Activated T-cell treated with anti-CD3 and anti-CD28 coated beads, Interleukin-2, amount 50 U/mL, for 72 hours (primary cell): ENCODE results near the gene AZU1. TPM values are rescaled to one million over a fixed set of nuclear protein-coding genes. Genes with fewer than 3 reads are reported as not detected.

ENCODE experiments used
- ATAC-seq, 2 donors: fragments of 150-1000 bp; cut with Tn5 transposase; replicated peaks in 1 of 2; 2 replicates each; pipeline ENCODE4 v1.10.0; 2021; ENCODE audit warnings: moderate library complexity in 2 of 2, mild to moderate bottlenecking in 1 of 2
- DNase-seq, 2 donors: peaks; one replicate each; pipeline ENCODE4 v3.0.0; 2021 to 2022; ENCODE audit warnings: mixed read lengths in 1 of 2
- H3K27ac Mint-ChIP-seq: one replicate; pipeline ENCODE4 v1.8.0; 2022; ENCODE audit warnings: mild to moderate bottlenecking, moderate library complexity, mixed read lengths
- H3K27me3 Mint-ChIP-seq: one replicate; pipeline ENCODE4 v1.8.0; 2022; ENCODE audit warnings: low read depth, mixed read lengths
- H3K36me3 Mint-ChIP-seq, 2 donors: one replicate each; pipeline ENCODE4 v1.8.0; 2022; ENCODE audit warnings: mixed read lengths in 2 of 2, mild to moderate bottlenecking in 1 of 2; ENCODE audit not compliant: insufficient read depth in 2 of 2
- H3K4me1 Mint-ChIP-seq: one replicate; pipeline ENCODE4 v1.8.0; 2022; ENCODE audit warnings: low read depth, mixed read lengths
- H3K4me3 Mint-ChIP-seq, 2 donors: one replicate each; pipeline ENCODE4 v1.8.0; 2022; ENCODE audit warnings: mild to moderate bottlenecking in 2 of 2, mixed read lengths in 2 of 2, moderate library complexity in 2 of 2
- H3K9me3 Mint-ChIP-seq, 2 donors: one replicate each; pipeline ENCODE4 v1.8.0; 2022; ENCODE audit warnings: mixed read lengths in 2 of 2
- total RNA-seq, 2 donors: library from RNA; stranded (reverse); gene quantifications; one replicate each; pipeline ENCODE4 v1.2.3, GENCODE V29; 2022

The AZU1 gene, protein sequence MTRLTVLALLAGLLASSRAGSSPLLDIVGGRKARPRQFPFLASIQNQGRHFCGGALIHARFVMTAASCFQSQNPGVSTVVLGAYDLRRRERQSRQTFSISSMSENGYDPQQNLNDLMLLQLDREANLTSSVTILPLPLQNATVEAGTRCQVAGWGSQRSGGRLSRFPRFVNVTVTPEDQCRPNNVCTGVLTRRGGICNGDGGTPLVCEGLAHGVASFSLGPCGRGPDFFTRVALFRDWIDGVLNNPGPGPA
- total RNA-seq: not detected

DNA sequence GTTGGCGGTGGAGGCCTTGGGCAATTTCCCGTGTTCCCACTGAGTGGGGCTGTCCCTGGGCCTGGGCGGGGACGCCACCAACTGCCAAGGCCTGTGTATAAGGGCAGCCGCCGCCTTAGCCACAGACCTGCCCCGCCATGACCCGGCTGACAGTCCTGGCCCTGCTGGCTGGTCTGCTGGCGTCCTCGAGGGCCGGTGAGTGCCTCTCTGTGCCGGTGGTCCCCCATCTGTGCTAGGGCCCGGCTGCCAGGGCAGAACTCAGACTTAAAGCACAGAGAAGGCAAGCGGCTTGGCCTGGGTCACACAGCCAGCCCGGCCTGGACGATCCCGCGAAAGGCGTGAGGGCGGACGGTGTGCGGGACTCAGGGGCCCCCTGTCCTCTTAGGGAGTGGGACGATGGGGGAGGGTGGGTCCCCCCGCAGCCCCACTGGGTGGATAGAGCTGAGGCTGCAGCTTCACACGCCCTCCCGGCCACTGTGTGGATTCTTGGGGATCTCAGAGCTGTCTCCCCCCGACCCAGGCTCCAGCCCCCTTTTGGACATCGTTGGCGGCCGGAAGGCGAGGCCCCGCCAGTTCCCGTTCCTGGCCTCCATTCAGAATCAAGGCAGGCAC is at the start of gene AZU1:
Gene AZU1, plus strand, starts transcription at position 128 of the 612 bp plus-strand sequence. Its CDS starts 10 bp downstream, at position 138.
- Mint-ChIP-seq H3K36me3 (no peaks in the 10 kb centered on the region), H3K27ac (no peak within 1 kb of the TSS)

DNA sequence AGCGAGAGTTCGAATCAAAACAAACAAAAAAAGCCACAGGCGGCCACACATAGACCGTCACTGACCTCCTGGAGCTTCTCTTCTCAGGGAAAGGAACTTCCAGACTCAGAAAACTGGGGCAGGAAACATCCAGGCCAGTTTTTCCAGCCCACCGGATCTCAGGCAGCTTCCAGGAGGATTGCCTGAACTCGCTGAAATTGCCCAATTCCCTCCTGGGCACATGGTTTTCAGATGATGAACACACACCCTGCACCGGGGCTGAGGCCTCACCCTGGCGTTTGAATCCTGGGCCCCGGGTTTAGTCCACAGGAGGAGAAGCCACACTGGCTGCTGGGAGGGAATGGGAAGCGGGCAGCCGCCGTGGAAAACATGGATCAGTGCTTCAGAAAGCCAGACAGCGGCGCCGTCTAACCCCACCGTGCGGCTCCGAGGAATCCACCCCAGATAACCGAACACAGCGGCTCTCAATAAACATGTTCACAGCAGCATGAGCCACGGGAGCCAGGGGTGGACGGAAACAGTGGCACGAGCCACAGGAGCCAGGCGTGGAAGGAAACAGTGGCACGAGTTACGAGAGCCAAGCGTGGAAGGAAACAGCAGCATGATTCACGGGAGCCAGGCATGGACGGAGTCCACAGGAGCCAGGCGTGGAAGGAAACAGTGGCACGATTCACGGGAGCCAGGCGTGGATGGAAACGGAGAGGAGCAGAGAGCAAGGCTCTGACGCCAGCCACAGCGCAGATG is 48.6 kb upstream of the AZU1 start:
- H3K9me3 Mint-ChIP-seq: no peaks in the 10 kb centered on the region
- H3K4me1 Mint-ChIP-seq: no peaks in the 10 kb centered on the region
- H3K4me3 Mint-ChIP-seq: no peak overlapping the region
- no peak for DNase-seq
- no peaks in the 10 kb centered on the region for H3K36me3 Mint-ChIP-seq
- no peak overlapping the region for H3K27ac Mint-ChIP-seq
- no peak for ATAC-seq
- H3K27me3 Mint-ChIP-seq: no peaks in the 10 kb centered on the region

More for the DNA sequence above, at the start of gene AZU1:
- Mint-ChIP-seq H3K27me3 (peaks cover 13% of the 10 kb centered on the region), H3K9me3 (no peaks in the 10 kb centered on the region), H3K4me3 (no peak within 1 kb of the TSS), H3K4me1 (no peaks in the 10 kb centered on the region)
- DNase-seq (no peak), ATAC-seq (no peak)

DNA sequence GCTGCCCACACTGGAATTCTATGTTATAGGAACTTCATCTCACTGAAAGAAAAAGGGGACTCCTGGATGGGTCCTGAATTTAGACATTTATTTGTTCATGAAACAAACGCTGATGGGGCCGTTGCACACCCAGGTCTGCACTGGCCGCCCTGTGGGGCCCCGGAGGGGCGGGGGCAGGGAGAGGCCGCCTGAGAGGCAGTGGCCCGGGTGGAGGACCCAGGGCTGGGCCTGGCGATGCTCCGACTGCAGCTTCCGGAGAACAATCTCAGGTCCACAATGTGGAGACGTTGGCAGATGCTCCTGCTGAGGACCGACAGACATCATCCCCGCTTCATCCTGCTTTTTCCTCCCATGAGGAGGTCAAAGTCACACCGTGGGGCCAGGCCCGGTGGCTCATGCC is 46.7 kb upstream of the AZU1 start:
- Mint-ChIP-seq H3K36me3 (no peaks in the 10 kb centered on the region), H3K4me1 (no peaks in the 10 kb centered on the region), H3K4me3 (no peak overlapping the region), H3K27ac (no peak overlapping the region), H3K27me3 (no peaks in the 10 kb centered on the region), H3K9me3 (no peaks in the 10 kb centered on the region)
- no peak for ATAC-seq
- DNase-seq: no peak

DNA sequence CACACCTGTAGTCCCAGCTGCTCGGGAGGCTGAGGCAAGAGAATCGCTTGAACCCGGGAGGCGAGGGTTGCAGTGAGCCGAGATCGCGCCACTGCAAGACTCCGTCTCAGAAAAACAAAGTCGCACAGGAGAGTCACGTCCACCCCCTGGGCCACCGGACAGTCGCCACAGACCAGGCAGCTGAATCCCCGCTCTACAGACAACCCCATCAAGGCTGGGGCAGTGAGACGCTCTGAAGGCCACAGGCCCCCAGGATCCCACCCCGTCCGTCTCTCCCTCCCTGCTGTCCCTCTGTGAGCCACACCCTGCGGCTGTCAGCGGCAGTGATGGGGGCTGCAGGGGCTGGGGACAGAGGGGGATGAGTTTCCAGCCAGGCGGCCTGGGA is 45.8 kb upstream of the AZU1 start:
- ATAC-seq (no peak), DNase-seq (no peak)
- H3K4me3 Mint-ChIP-seq: no peak overlapping the region
- H3K36me3 Mint-ChIP-seq: no peaks in the 10 kb centered on the region
- no peak overlapping the region for H3K27ac Mint-ChIP-seq
- no peaks in the 10 kb centered on the region for H3K4me1 Mint-ChIP-seq
- H3K9me3 Mint-ChIP-seq: no peaks in the 10 kb centered on the region
- H3K27me3 Mint-ChIP-seq: no peaks in the 10 kb centered on the region

DNA sequence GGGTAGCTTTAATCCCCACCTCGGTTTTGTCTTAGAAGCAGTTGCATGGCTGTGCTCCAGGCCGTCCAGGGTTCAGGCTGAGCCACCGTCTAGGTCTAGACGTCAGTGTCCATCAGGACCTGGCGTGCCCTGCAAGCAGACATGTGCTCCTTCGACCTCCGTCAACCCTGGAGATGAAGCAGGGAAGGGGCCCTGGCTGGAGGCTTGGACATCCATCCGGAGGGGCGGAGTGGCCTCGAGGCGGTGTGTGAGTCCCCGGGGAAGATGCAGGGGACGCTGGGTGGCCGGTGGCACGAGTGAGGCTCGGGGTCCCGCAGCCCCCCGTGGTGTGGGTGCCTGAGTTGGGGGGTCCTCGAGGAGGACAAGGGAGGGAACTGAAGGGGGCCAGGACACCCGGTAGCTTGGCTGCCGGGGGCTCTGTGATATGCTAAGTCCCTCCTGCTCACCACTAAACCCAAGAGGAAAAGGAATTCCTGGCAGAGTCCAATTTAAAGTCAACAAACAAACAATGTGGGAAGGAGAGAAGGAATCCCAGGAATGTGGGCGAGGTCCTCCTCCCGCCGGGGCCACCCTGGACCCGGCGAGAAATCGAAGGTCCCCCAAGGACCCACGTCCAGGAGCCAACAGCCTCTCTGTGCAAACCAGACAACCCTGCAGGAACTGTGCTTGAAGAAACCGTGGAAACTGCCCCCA is 45.3 kb upstream of the AZU1 start:
- DNase-seq (no peak), ATAC-seq (no peak)
- Mint-ChIP-seq H3K36me3 (no peaks in the 10 kb centered on the region), H3K4me1 (no peaks in the 10 kb centered on the region), H3K27me3 (no peaks in the 10 kb centered on the region), H3K4me3 (no peak overlapping the region), H3K9me3 (no peaks in the 10 kb centered on the region), H3K27ac (no peak overlapping the region)

DNA sequence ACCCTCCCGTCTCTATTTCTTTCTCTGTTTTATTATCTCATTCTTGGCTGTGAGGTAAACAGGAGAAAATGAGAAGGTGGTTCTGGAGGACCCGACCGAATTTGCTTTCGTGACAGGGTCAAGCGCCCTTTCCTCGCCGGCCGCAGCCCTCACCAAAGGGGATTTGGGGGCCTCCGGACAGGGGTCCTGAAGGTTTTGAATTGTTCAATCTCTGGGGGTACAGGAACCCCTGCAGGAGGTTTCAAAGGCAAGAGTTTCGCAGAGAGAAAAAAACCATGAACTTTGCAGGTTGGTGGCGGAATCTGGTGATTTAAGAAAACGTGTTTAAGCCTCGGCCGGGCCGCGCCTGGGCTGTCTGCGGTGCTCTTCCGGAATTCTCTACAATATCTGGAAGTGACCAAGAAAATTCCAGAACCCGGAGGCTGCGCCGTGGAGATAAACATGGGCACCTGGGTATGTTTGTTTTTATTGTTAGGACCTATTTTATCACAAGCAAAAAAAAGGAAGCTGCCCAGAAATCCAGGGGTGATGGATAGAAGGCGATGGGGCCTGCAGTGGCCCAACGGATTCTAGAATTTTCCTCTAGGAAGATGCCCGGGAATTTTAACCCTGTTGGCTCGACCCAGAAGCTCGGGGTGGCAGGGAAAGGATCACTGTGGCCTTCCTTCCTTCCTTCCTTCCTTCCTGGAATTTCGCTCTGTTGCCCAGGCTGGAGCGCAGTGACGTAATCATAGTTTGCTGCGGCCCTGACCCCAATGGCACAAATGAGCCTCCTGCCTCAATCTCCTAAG is 44.6 kb upstream of the AZU1 start:
- H3K4me3 Mint-ChIP-seq: no peak overlapping the region
- no peaks in the 10 kb centered on the region for H3K4me1 Mint-ChIP-seq
- H3K27ac Mint-ChIP-seq: no peak overlapping the region
- H3K36me3 Mint-ChIP-seq: no peaks in the 10 kb centered on the region
- no peaks in the 10 kb centered on the region for H3K27me3 Mint-ChIP-seq
- no peak for DNase-seq
- ATAC-seq: no peak
- no peaks in the 10 kb centered on the region for H3K9me3 Mint-ChIP-seq

DNA sequence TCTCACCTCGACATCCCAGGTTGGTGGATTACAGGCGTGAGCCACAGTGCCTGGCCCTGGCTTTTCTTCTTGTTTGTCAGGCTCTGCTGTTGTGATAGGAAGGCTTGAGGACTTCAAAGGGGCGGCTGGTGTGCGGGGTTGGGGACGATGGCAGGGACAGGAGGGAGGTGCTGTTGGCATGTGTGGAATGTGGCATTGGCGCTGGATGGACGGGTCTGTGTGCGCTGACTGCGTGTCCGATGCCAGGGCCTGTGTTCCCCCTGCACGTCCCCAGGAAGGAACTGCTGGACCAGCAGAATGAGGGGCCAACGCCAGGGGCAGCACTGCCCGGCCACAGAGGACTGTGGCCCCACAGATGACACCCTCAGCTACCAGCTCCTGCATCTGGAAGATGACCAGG is 43.1 kb upstream of the AZU1 start:
- Mint-ChIP-seq H3K27me3 (peaks cover 1% of the 10 kb centered on the region), H3K9me3 (no peaks in the 10 kb centered on the region), H3K36me3 (no peaks in the 10 kb centered on the region), H3K4me3 (no peak overlapping the region), H3K4me1 (no peaks in the 10 kb centered on the region), H3K27ac (no peak overlapping the region)
- ATAC-seq (no peak), DNase-seq (no peak)

DNA sequence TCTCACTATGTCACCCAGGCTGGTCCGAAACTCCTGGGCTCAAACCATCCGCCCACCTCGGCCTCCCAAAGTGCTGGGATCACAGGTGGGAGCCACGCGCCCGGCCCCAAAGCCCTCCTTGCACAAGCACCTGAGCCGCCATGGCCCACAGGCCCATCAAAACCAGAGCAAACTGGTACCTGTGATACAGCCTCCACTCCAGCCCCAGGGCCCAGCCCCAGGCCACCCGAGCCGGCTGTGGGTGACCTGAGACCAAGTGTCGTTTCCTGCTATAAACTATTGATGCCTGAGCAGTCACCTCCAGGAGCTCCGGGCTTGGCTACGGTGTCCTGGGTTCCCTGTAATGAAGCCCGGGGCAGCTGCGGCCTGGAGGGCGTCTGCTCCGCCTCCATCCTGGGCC is 40.1 kb upstream of the AZU1 start:
- Mint-ChIP-seq H3K4me1 (no peaks in the 10 kb centered on the region), H3K27ac (no peak overlapping the region), H3K36me3 (no peaks in the 10 kb centered on the region), H3K4me3 (no peak overlapping the region), H3K9me3 (no peaks in the 10 kb centered on the region), H3K27me3 (peaks cover 6% of the 10 kb centered on the region)
- ATAC-seq: no peak
- DNase-seq: no peak

DNA sequence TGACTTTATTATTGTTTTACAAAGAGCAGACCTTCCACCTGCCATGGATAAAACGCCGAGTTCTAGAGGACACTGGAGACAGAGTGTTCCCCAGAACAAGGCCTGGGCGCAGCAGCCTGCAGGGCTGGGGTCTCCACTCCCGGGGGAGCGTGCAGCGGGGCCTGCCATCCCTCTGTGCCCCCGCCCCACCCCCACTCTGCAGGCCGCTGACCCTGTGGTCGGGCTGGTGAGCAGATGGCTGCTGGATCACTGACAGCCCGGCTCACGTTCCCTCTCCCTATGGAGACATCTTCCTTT is 39.0 kb upstream of the AZU1 start:
- Mint-ChIP-seq H3K36me3 (no peaks in the 10 kb centered on the region), H3K9me3 (no peaks in the 10 kb centered on the region), H3K4me3 (no peak overlapping the region), H3K4me1 (no peaks in the 10 kb centered on the region), H3K27me3 (peaks cover 6% of the 10 kb centered on the region), H3K27ac (no peak overlapping the region)
- DNase-seq (no peak), ATAC-seq (no peak)

DNA sequence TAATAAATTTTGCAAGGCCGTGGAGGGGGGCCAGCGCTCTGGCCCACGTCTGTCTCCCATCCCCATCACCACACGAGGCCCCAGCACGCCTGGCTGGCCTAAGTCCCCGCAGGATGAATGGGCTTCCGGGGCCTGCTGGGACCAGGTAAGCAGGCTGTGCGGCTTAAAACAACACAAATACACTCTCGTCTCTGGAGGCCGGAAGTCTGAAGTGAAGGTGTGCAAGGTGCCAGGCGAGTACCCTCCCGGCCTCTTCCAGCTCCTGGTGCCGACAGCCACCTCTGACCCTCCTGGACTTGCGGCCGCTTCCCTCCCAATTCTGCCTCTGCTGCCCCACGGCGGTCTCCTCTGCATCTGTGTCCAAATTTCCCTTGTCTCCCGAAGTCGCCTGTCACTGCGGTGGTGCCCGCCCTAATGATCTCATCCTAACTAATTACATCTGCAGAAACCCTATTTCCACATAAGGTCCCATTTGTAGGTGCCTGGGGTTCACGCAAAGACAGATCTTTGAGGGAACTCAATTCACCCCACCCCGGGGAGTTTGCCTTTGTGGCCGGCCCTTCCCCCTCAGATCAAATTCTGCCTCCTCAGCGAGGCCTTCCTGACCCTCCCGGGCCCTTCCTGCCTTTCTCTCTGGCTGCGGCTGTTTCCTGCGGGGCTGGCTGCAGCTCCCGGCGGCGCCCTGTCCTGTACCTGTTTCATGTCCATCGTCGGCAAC is 38.5 kb upstream of the AZU1 start:
- H3K4me3 Mint-ChIP-seq: no peak overlapping the region
- H3K27me3 Mint-ChIP-seq: peaks cover 6% of the 10 kb centered on the region
- DNase-seq: no peak
- no peak for ATAC-seq
- H3K36me3 Mint-ChIP-seq: no peaks in the 10 kb centered on the region
- H3K27ac Mint-ChIP-seq: no peak overlapping the region
- H3K9me3 Mint-ChIP-seq: no peaks in the 10 kb centered on the region
- no peaks in the 10 kb centered on the region for H3K4me1 Mint-ChIP-seq

DNA sequence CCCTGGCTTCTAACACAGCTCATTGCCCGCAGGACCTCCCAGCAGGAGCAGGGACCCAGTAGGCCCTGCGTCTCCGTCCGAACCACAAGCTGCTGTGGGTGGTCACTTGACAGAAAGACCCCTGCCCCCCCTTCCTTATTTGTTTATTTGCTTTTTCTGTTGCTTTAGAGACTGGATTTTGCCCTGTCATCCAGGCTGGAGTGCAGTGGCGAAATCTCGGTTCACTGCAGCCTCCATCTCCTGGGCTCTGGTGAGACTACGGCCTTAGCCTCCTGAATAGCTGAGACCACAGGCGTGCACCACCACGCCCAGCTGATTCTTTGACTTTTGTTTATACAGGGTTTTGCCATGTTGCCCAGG is 38.0 kb upstream of the AZU1 start:
- no peaks in the 10 kb centered on the region for H3K9me3 Mint-ChIP-seq
- DNase-seq (no peak), ATAC-seq (no peak)
- H3K27me3 Mint-ChIP-seq: peaks cover 6% of the 10 kb centered on the region
- no peak overlapping the region for H3K27ac Mint-ChIP-seq
- no peaks in the 10 kb centered on the region for H3K36me3 Mint-ChIP-seq
- no peaks in the 10 kb centered on the region for H3K4me1 Mint-ChIP-seq
- H3K4me3 Mint-ChIP-seq: no peak overlapping the region

DNA sequence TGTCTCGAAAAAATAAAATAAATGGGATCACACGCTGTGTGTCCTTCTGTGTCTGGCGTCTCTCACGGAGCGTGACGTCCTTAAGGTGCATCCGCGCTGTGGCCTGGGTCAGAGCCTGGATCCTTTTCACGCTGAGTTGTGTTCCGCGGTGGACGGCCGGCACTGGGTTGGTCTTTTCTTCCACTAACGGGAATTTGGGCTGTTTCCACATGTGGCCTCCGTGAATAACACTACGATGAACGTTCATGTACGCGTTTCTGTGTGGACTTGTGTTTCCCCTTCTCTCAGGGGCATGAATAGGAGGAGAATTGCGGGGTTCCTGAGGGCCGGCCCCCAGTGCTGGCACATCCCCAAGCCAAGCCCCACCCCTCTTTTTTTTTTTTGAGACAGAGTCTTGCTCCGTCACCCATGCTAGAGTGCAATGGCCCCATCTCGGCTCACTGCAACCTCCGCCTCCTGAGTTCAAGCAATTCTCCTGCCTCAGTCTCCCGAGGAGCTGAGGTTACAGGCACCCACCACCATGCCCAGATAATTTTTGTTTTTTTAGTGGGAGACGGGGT is 36.5 kb upstream of the AZU1 start:
- ATAC-seq: no peak
- H3K4me3 Mint-ChIP-seq: no peak overlapping the region
- peaks cover 6% of the 10 kb centered on the region for H3K27me3 Mint-ChIP-seq
- DNase-seq: no peak
- H3K9me3 Mint-ChIP-seq: no peaks in the 10 kb centered on the region
- no peak overlapping the region for H3K27ac Mint-ChIP-seq
- H3K36me3 Mint-ChIP-seq: no peaks in the 10 kb centered on the region
- no peaks in the 10 kb centered on the region for H3K4me1 Mint-ChIP-seq
